IPS DF 19.7 (cell line): Measurements from ENCODE around the gene NOL12.
"Not testable (repeated sequence)": the region's sequence is repeated elsewhere in the genome, so short reads cannot be mapped to it uniquely, and the experiment has no call there.

ENCODE experiments used
- DNase-seq: peaks from one replicate; pipeline ENCODE4 v3.0.0-alpha.2; 2013; ENCODE audit warnings: low read depth, low spot score

NOL12 gene

GRCh38 chr22:37713761-37714160 lies 27.6 kb downstream of the NOL12 start:
- DNase-seq: no peak

- no peak for DNase-seq
Measured at GRCh38 chr22:37714634-37715033, 28.5 kb downstream of the NOL12 start.

- DNase-seq: no peak
Measured at GRCh38 chr22:37715760-37716159, 29.6 kb downstream of the NOL12 start.

GRCh38 chr22:37716708-37717107 lies 30.6 kb downstream of the NOL12 start:
- DNase-seq: no peak

- not testable (repeated sequence) for DNase-seq
Measured at GRCh38 chr22:37717235-37717634, 31.1 kb downstream of the NOL12 start.

GRCh38 chr22:37717746-37718305 lies 31.7 kb downstream of the NOL12 start:
- not testable (repeated sequence) for DNase-seq

GRCh38 chr22:37725551-37726240 lies 39.6 kb downstream of the NOL12 start:
- DNase-seq: no peak

GRCh38 chr22:37726241-37726887 lies 40.2 kb downstream of the NOL12 start:
- no peak for DNase-seq

- DNase-seq: no peak
Measured at GRCh38 chr22:37728620-37729019, 42.5 kb downstream of the NOL12 start.

GRCh38 chr22:37731804-37732471 lies 45.8 kb downstream of the NOL12 start:
- DNase-seq: no peak

- DNase-seq: no peak
Measured at GRCh38 chr22:37732699-37733607, 46.8 kb downstream of the NOL12 start.

GRCh38 chr22:37733625-37734401 lies 47.7 kb downstream of the NOL12 start:
- no peak for DNase-seq

- no peak for DNase-seq
Measured at GRCh38 chr22:37734402-37734700, 48.2 kb downstream of the NOL12 start.

GRCh38 chr22:37734964-37735451 lies 48.9 kb downstream of the NOL12 start:
- DNase-seq: no peak

GRCh38 chr22:37739035-37739434 lies 52.9 kb downstream of the NOL12 start:
- DNase-seq: no peak

GRCh38 chr22:37739611-37740049 lies 53.5 kb downstream of the NOL12 start:
- DNase-seq: no peak

GRCh38 chr22:37740455-37741311 lies 54.5 kb downstream of the NOL12 start:
- no peak for DNase-seq

GRCh38 chr22:37741312-37741795 lies 55.2 kb downstream of the NOL12 start:
- no peak for DNase-seq

GRCh38 chr22:37742376-37743171 lies 56.4 kb downstream of the NOL12 start:
- DNase-seq: no peak
